H9 (cell line): Measurements from ENCODE around the gene WDR36. TPM values are rescaled to one million over a fixed set of nuclear protein-coding genes. Genes with fewer than 3 reads are reported as not detected.
A peak's percentile ranks its signal among the peaks of the same experiment; 100 is the strongest.

Source experiments
- DNase-seq: peaks from one replicate; pipeline ENCODE4 v3.0.0-alpha.2; 2017
- H2AFZ ChIP-seq: one replicate; pipeline ENCODE4 v1.6.1; 2013; ENCODE audit warnings: mild to moderate bottlenecking, low read length, control low read depth, moderate library complexity
- H2AK5ac ChIP-seq: 2 replicates; pipeline ENCODE4 v1.6.1; 2013; ENCODE audit warnings: low read length, control low read depth, mixed read lengths; ENCODE audit not compliant: insufficient read length
- H2BK120ac ChIP-seq: one replicate; pipeline ENCODE4 v1.6.1; 2013; ENCODE audit warnings: low read depth, mild to moderate bottlenecking, low read length, control low read depth, inconsistent platforms; ENCODE audit not compliant: poor library complexity, severe bottlenecking
- H2BK12ac ChIP-seq: 2 replicates; pipeline ENCODE4 v1.6.1; 2013; ENCODE audit warnings: low read length, control low read depth, mixed read lengths, low read depth; ENCODE audit not compliant: insufficient read length
- H2BK15ac ChIP-seq: 2 replicates; pipeline ENCODE4 v1.6.1; 2013; ENCODE audit warnings: low read depth, low read length, control low read depth
- H2BK20ac ChIP-seq: one replicate; pipeline ENCODE4 v1.6.1; 2013; ENCODE audit warnings: low read depth, mild to moderate bottlenecking, low read length, control low read depth, inconsistent platforms; ENCODE audit not compliant: poor library complexity, severe bottlenecking
- H2BK5ac ChIP-seq: 2 replicates; pipeline ENCODE4 v1.6.1; 2013; ENCODE audit warnings: low read length, control low read depth, mixed read lengths; ENCODE audit not compliant: insufficient read length
- H3K14ac ChIP-seq: 2 replicates; pipeline ENCODE4 v1.6.1; 2013; ENCODE audit warnings: low read length, control low read depth; ENCODE audit not compliant: insufficient read depth
- H3K18ac ChIP-seq: 2 replicates; pipeline ENCODE4 v1.6.1; 2013; ENCODE audit warnings: low read depth, mild to moderate bottlenecking, mixed read lengths, low read length, control low read depth; ENCODE audit not compliant: insufficient read length
- H3K23ac ChIP-seq: 2 replicates; pipeline ENCODE4 v1.6.1; 2013; ENCODE audit warnings: low read length, control low read depth, mixed read lengths, low read depth; ENCODE audit not compliant: insufficient read length
- H3K23me2 ChIP-seq: 2 replicates; pipeline ENCODE4 v1.6.1; 2013; ENCODE audit warnings: low read depth, mild to moderate bottlenecking, mixed read lengths, low read length, control low read depth; ENCODE audit not compliant: insufficient read length, poor library complexity, severe bottlenecking
- H3K27ac ChIP-seq: 2 replicates; pipeline ENCODE4 v1.5.1; 2013; ENCODE audit warnings: low read length, control low read depth, mixed read lengths, low read depth; ENCODE audit not compliant: insufficient read length
- H3K27me3 ChIP-seq: 2 replicates; pipeline ENCODE4 v1.6.1; 2013; ENCODE audit warnings: low read length, control low read depth, inconsistent platforms; ENCODE audit not compliant: insufficient read depth
- H3K4ac ChIP-seq: 2 replicates; pipeline ENCODE4 v1.6.1; 2013; ENCODE audit warnings: low read depth, mild to moderate bottlenecking, control low read depth, inconsistent platforms, low read length, moderate library complexity
- H3K4me1 ChIP-seq: 2 replicates; pipeline ENCODE4 v1.6.1; 2013; ENCODE audit warnings: low read length, control low read depth, inconsistent platforms; ENCODE audit not compliant: insufficient read depth
- H3K4me2 ChIP-seq: 2 replicates; pipeline ENCODE4 v1.6.1; 2013; ENCODE audit warnings: low read length, control low read depth, mixed read lengths; ENCODE audit not compliant: insufficient read length, insufficient read depth
- H3K56ac ChIP-seq: 2 replicates; pipeline ENCODE4 v1.6.1; 2013; ENCODE audit warnings: low read depth, mild to moderate bottlenecking, mixed read lengths, low read length, control low read depth; ENCODE audit not compliant: insufficient read length
- H3K79me1 ChIP-seq: 2 replicates; pipeline ENCODE4 v1.6.1; 2013; ENCODE audit warnings: low read depth, mild to moderate bottlenecking, moderate library complexity, low read length, control low read depth, inconsistent platforms; ENCODE audit not compliant: insufficient read depth, poor library complexity, severe bottlenecking
- H3K79me2 ChIP-seq: 2 replicates; pipeline ENCODE4 v1.6.1; 2013; ENCODE audit warnings: low read length, control low read depth, inconsistent platforms; ENCODE audit not compliant: insufficient read depth
- H3K9ac ChIP-seq: 2 replicates; pipeline ENCODE4 v1.6.1; 2013; ENCODE audit warnings: low read length, control low read depth, mixed read lengths; ENCODE audit not compliant: insufficient read length; ENCODE audit errors: extremely low read depth
- H3K9me3 ChIP-seq: one replicate; pipeline ENCODE4 v1.6.1; 2013; ENCODE audit warnings: low read depth, low read length, inconsistent platforms; ENCODE audit not compliant: control insufficient read depth
- H3T11ph ChIP-seq: one replicate; pipeline ENCODE4 v1.6.1; 2013; ENCODE audit warnings: mild to moderate bottlenecking, low read length, control low read depth, inconsistent platforms
- H4K20me1 ChIP-seq: one replicate; pipeline ENCODE4 v1.6.1; 2013; ENCODE audit not compliant: control insufficient read depth, insufficient read length, insufficient read depth
- H4K5ac ChIP-seq: 2 replicates; pipeline ENCODE4 v1.6.1; 2013; ENCODE audit warnings: low read depth, mild to moderate bottlenecking, mixed read lengths, low read length, control low read depth; ENCODE audit not compliant: insufficient read length
- H4K8ac ChIP-seq: replicated peaks from 2 replicates; pipeline ENCODE4 v1.6.1; 2013; ENCODE audit warnings: low read length, control low read depth, mixed read lengths, low read depth; ENCODE audit not compliant: insufficient read length
- H4K91ac ChIP-seq: 2 replicates; pipeline ENCODE4 v1.6.1; 2013; ENCODE audit warnings: low read depth, mild to moderate bottlenecking, moderate library complexity, mixed read lengths, low read length, control low read depth; ENCODE audit not compliant: insufficient read length
- H3K27ac Mint-ChIP-seq, 3 experiments: 2 replicates in 2 of 3; 3 replicates in 1 of 3; pipeline ENCODE4 v1.8.0; 2020 to 2021; ENCODE audit warnings: mixed read lengths in 3 of 3, mild to moderate bottlenecking in 1 of 3, moderate library complexity in 1 of 3
- H3K27me3 Mint-ChIP-seq: 2 replicates; pipeline ENCODE4 v1.8.0; 2021; ENCODE audit warnings: low read depth, mild to moderate bottlenecking, moderate library complexity, mixed read lengths
- H3K36me3 Mint-ChIP-seq, 3 experiments: 2 replicates in 2 of 3; 3 replicates in 1 of 3; pipeline ENCODE4 v1.8.0; 2020 to 2021; ENCODE audit warnings: low read depth in 3 of 3, mixed read lengths in 3 of 3; ENCODE audit not compliant: insufficient read depth in 1 of 3
- H3K4me1 Mint-ChIP-seq, 2 experiments: 2 replicates each; pipeline ENCODE4 v1.8.0; 2020; ENCODE audit warnings: mixed read lengths in 2 of 2
- H3K4me3 Mint-ChIP-seq, 2 experiments: 2 replicates in 1 of 2; 3 replicates in 1 of 2; pipeline ENCODE4 v1.8.0; 2020 to 2021; ENCODE audit warnings: mild to moderate bottlenecking in 2 of 2, mixed read lengths in 2 of 2, moderate library complexity in 1 of 2
- H3K9me3 Mint-ChIP-seq, 2 experiments: 2 replicates in 1 of 2; 3 replicates in 1 of 2; pipeline ENCODE4 v1.8.0; 2020; ENCODE audit warnings: mild to moderate bottlenecking in 2 of 2, mixed read lengths in 2 of 2, moderate library complexity in 1 of 2
- CTCF ChIP-seq: fragments of 200-600 bp; sonication (generic); conservative IDR thresholded peaks from 3 replicates; pipeline ENCODE4 v1.8.0; 2021; ENCODE audit warnings: antibody characterized with exemption, mild to moderate bottlenecking
- whole genome bisulfite sequencing: extraction: QIAGEN DNeasy Blood & Tissue Kit; methylation state at CpG from one replicate; pipeline ENCODE4 v1.1.7; 2013; ENCODE audit warnings: missing lambda C conversion rate, low lambda C conversion rate, mixed read lengths; ENCODE audit not compliant: insufficient read length; ENCODE audit errors: extremely low coverage; 5-methylcytosine and 5-hydroxymethylcytosine counted together
- total RNA-seq: library from RNA; stranded (reverse); gene quantifications from 2 replicates; pipeline ENCODE4 v1.2.1, GENCODE V29; 2021

Gene WDR36
- total RNA-seq, 1 experiment from 2014 or later = 42.0 TPM

GRCh38 chr5:111126896-111127295 lies 34.7 kb downstream of the WDR36 start:
- Histone ChIP-seq H3K79me1 (no peaks in the 10 kb centered on the region), H2BK5ac (no peak overlapping the region), H3K23ac (no peak overlapping the region), H3K9me3 (no peaks in the 10 kb centered on the region), H3K4me2 (no peak overlapping the region), H3K14ac (no peak overlapping the region), H3K4me1 (peaks cover 2% of the 10 kb centered on the region), H2BK20ac (no peak overlapping the region), H4K91ac (no peak overlapping the region), H3K56ac (no peak overlapping the region), H3K23me2 (no peaks in the 10 kb centered on the region), H3K18ac (no peak overlapping the region), H2AFZ (no peak overlapping the region), H2BK12ac (no peak overlapping the region), H3K27me3 (no peaks in the 10 kb centered on the region), H4K5ac (no peak overlapping the region), H2AK5ac (no peak overlapping the region), H4K20me1 (no peaks in the 10 kb centered on the region), H3K9ac (no peak overlapping the region), H3K79me2 (no peaks in the 10 kb centered on the region), H3K27ac (no peak overlapping the region), H4K8ac (no peak overlapping the region), H2BK120ac (no peak overlapping the region), H3T11ph (no peak overlapping the region), H3K4ac (no peak overlapping the region), H2BK15ac (no peak overlapping the region)
- no peak for DNase-seq
- H3K27ac Mint-ChIP-seq = peak overlapping the region in 2 of 3 experiments; percentile 85 to 94; a peak in 3 of 7 replicates
- WGBS = no CpG with 5 or more reads among the region's 3 CpGs
- H3K36me3 Mint-ChIP-seq = peaks cover 8 to 40% (median 36%) of the 10 kb centered on the region in 3 experiments; a peak in 6 of 7 replicates
- TF ChIP-seq CTCF = no peak
- peaks cover 43 to 48% of the 10 kb centered on the region in 2 experiments for H3K4me1 Mint-ChIP-seq
- H3K9me3 Mint-ChIP-seq = no peaks in the 10 kb centered on the region
- no peak overlapping the region for H3K4me3 Mint-ChIP-seq
- no peaks in the 10 kb centered on the region for H3K27me3 Mint-ChIP-seq
